ENCODE data around the gene PNPLA2. TPM values are rescaled to one million over a fixed set of nuclear protein-coding genes. Genes with fewer than 3 reads are reported as not detected.

The PNPLA2 gene
- total RNA-seq, 4 donors from 2014 or later: 58.9 to 93.3 (median 91.7) TPM

- in situ Hi-C loops (cut with MboI; ENCODE audit: low sequenced_read_pairs in 4 of 4): no loop called here
- ATAC-seq (no peak), DNase-seq (no peak)
- intact Hi-C loops (cut with DNase I; ENCODE audit: low total_unique reads): no loop called here
- Histone ChIP-seq H3K4me1 (peaks cover 33 to 43% of the 10 kb centered on the region in 2 donors), H3K9me3 (no peaks in the 10 kb centered on the region), H3K27me3 (no peaks in the 10 kb centered on the region), H3K36me3 (peaks cover 0 to 45% of the 10 kb centered on the region in 2 donors), H3K27ac (peak overlapping the region in 3 of 4 donors; percentile 3 to 97 (median 92)), H3K4me3 (no peak overlapping the region)
- TF ChIP-seq POLR2A (IDR thresholded peaks at IDR 0.05) (no peak), CTCF (IDR thresholded peaks at IDR 0.05 in 4 of 5, conservative IDR thresholded peaks at IDR 0.05 in 1 of 5) (no peak)
Observed at GRCh38 chr11:836700-837099, 18.0 kb downstream of the PNPLA2 start.

- Histone ChIP-seq H3K4me3 (no peak overlapping the region), H3K27ac (peak overlapping the region in 3 of 4 donors; percentile 3 to 97 (median 92)), H3K27me3 (no peaks in the 10 kb centered on the region), H3K4me1 (peaks cover 34 to 42% of the 10 kb centered on the region in 2 donors), H3K9me3 (no peaks in the 10 kb centered on the region), H3K36me3 (peaks cover 0 to 45% of the 10 kb centered on the region in 2 donors)
- DNase-seq: no peak
- TF ChIP-seq CTCF (IDR thresholded peaks at IDR 0.05 in 4 of 5, conservative IDR thresholded peaks at IDR 0.05 in 1 of 5): no peak
- no peak for TF ChIP-seq POLR2A (IDR thresholded peaks at IDR 0.05)
- intact Hi-C loops (cut with DNase I; ENCODE audit: low total_unique reads) (no loop called here), in situ Hi-C loops (cut with MboI; ENCODE audit: low sequenced_read_pairs in 4 of 4) (no loop called here)
- no peak for ATAC-seq
Observed at GRCh38 chr11:837189-837989, 18.7 kb downstream of the PNPLA2 start.

DNA sequence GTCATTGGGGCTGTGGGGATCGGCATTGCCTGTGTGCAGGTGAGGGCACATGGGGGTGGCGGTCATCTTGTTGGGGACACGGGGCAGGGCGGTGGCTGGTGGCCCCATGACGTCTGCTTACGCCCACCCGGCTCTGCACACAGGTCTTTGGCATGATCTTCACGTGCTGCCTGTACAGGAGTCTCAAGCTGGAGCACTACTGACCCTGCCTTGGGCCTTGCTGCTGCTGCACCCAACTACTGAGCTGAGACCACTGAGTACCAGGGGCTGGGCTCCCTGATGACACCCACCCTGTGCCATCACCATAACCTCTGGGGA is 19.2 kb downstream of the PNPLA2 start:
- H3K4me1 ChIP-seq: peaks cover 34 to 40% of the 10 kb centered on the region in 2 donors
- in situ Hi-C loops (cut with MboI; ENCODE audit: low sequenced_read_pairs in 4 of 4): no loop called here

DNA sequence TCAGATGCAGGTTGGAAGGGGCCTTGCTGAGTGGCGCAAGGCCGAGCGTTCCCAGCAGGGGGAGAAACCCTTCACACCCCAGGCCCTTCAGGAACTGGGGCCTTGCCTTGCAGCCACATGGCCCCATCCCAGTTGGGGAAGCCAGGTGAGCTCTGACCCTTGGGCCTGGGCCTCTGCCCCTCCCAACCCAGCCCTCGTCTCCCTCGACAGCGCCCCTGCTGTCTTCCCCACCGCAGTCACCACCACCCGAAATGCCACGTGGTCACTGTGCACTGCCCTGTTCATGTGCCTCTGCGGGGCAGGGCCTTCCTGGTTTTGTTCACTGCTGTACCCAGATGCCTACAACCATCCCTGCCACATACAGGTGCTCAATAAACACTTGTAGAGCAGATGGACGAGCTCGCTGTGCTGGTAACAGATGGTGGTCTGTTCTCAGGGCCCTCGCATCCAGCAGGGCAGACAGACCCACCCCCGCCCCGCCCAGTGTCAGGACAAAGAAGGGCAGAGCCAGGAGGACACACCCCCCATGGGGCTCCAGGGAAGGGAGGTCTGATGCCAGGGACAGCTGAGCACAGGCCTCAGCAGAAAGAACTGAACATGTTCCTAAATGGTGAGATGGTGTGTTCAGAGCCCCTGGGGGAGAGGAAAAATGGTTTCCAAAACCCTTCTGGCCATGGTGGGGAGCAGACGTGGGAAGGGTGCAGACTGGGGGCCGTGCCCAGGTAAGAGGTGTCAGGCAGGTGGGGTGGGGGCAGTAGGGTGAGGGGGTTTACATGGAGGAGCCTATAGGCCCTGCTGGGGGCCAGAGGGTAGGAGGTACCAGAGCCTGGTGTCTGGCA is 19.9 kb downstream of the PNPLA2 start:
- peaks cover 31 to 41% of the 10 kb centered on the region in 2 donors for H3K4me1 ChIP-seq
- in situ Hi-C loops (cut with MboI; ENCODE audit: low sequenced_read_pairs in 4 of 4): no loop called here
- DNase-seq (no peak), ATAC-seq (no peak)
- peak overlapping the region in 2 of 4 donors; percentile 24 to 97 for H3K27ac ChIP-seq
- TF ChIP-seq POLR2A (IDR thresholded peaks at IDR 0.05): no peak
- no peak for TF ChIP-seq CTCF (IDR thresholded peaks at IDR 0.05 in 4 of 5, conservative IDR thresholded peaks at IDR 0.05 in 1 of 5)
- intact Hi-C loops (cut with DNase I; ENCODE audit: low total_unique reads): no loop called here
- no peaks in the 10 kb centered on the region for H3K9me3 ChIP-seq
- peaks cover 0 to 45% of the 10 kb centered on the region in 2 donors for H3K36me3 ChIP-seq
- H3K27me3 ChIP-seq: no peaks in the 10 kb centered on the region
- no peak overlapping the region for H3K4me3 ChIP-seq

More for the DNA sequence above, 19.2 kb downstream of the PNPLA2 start:
- intact Hi-C loops (cut with DNase I; ENCODE audit: low total_unique reads): no loop called here
- no peaks in the 10 kb centered on the region for H3K27me3 ChIP-seq
- H3K9me3 ChIP-seq: no peaks in the 10 kb centered on the region
- TF ChIP-seq POLR2A (IDR thresholded peaks at IDR 0.05) (no peak), CTCF (IDR thresholded peaks at IDR 0.05 in 4 of 5, conservative IDR thresholded peaks at IDR 0.05 in 1 of 5) (no peak)
- peak overlapping the region in 1 of 4 donors; percentile 97 for H3K27ac ChIP-seq
- no peak overlapping the region for H3K4me3 ChIP-seq
- H3K36me3 ChIP-seq: peaks cover 0 to 45% of the 10 kb centered on the region in 2 donors
- no peak for DNase-seq
- no peak for ATAC-seq

Measured in gastrocnemius medialis (tissue), 4 donors.